Measurements from ENCODE around the gene CCNI.

DNA sequence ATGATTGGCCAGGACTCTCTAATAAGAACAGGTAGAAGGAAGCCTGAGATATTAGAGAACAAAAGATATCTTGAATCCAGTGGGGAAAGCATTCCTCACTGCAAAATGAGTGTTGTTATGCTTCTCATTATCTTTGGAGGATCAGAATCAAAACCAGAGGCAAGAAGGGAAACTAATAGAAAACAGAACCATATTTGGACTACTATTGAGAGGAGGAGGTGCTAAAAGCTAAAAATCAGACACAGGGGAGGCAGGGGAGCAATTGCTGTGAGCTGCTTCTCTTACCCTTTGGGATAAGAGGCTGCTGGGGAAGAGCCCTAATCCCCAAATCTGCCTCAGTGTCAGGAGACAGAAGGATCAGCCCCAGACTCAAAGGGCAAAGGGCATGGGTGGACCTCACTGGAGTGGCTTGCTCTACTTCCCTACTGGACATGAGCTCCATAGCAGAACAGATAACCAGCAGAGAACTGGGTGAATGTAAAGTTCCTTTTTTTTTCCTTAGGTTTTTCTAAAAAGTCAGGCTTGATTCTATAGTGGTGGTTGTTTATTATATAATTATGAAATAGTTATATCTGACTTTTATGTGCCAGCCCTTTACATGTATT lies 66.2 kb downstream of the CCNI start:
- no peak for TF ChIP-seq CREB1 (CRISPR knock-in tag; IDR thresholded peaks at IDR 0.05)
- TF ChIP-seq, protein P1, sequence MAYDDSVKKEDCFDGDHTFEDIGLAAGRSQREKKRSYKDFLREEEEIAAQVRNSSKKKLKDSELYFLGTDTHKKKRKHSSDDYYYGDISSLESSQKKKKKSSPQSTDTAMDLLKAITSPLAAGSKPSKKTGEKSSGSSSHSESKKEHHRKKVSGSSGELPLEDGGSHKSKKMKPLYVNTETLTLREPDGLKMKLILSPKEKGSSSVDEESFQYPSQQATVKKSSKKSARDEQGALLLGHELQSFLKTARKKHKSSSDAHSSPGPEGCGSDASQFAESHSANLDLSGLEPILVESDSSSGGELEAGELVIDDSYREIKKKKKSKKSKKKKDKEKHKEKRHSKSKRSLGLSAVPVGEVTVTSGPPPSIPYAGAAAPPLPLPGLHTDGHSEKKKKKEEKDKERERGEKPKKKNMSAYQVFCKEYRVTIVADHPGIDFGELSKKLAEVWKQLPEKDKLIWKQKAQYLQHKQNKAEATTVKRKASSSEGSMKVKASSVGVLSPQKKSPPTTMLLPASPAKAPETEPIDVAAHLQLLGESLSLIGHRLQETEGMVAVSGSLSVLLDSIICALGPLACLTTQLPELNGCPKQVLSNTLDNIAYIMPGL (CRISPR knock-in tag; IDR thresholded peaks at IDR 0.05), result no peak
